Testis (tissue), 3 donors: Measurements from ENCODE around the gene WNK2. TPM values are rescaled to one million over a fixed set of nuclear protein-coding genes. Genes with fewer than 3 reads are reported as not detected.

Experiments used
- DNase-seq: peaks from one replicate; pipeline ENCODE4 v3.0.0-alpha.2; 2019
- H3K27ac ChIP-seq, 2 donors: fragments of 200-600 bp; sonication (generic); one replicate each; pipeline ENCODE4 v1.5.1; 2019
- H3K27me3 ChIP-seq: fragments of 200-600 bp; sonication (generic); one replicate; pipeline ENCODE4 v1.5.1; 2019
- H3K36me3 ChIP-seq: fragments of 200-600 bp; sonication (generic); one replicate; pipeline ENCODE4 v1.5.1; 2017; ENCODE audit warnings: low read depth; ENCODE audit errors: missing control alignments
- H3K4me1 ChIP-seq: fragments of 200-600 bp; sonication (generic); one replicate; pipeline ENCODE4 v1.5.1; 2019
- H3K4me3 ChIP-seq, 2 donors: fragments of 200-600 bp; sonication (generic); one replicate each; pipeline ENCODE4 v1.5.1; 2017 to 2019
- H3K9me3 ChIP-seq: fragments of 200-600 bp; sonication (generic); one replicate; pipeline ENCODE4 v1.5.1; 2017
- POLR2A ChIP-seq: fragments of 450-650 bp; IDR thresholded peaks from one replicate; pipeline ENCODE4 v1.6.1; 2017; ENCODE audit warnings: antibody characterized with exemption, mild to moderate bottlenecking, moderate library complexity
- WGBS, 2 donors: methylation state at CpG; one replicate each; pipeline ENCODE4 v1.1.5; 2018; 5-methylcytosine and 5-hydroxymethylcytosine counted together
- intact Hi-C: fragments of 100-400 bp; cut with DNase I; formaldehyde crosslinking; loops from one replicate; pipeline ENCODE4 v1.15.1; 2023; ENCODE audit warnings: low total_unique reads
- polyA plus RNA-seq: library from polyadenylated mRNA; stranded (reverse); fragments of 350-450 nt; fragmentation: Illumina TruSeq; extraction: RNeasy Lipid Tissue Mini Kit (QIAGEN cat#74804); gene quantifications from one replicate; pipeline ENCODE4 v1.2.3, GENCODE V29; 2014; ENCODE audit warnings: low read depth, low replicate concordance; ENCODE audit not compliant: insufficient read depth
- total RNA-seq, 2 donors: library from RNA; depleted of rRNA; stranded (reverse); fragments of >200 nt; gene quantifications; one replicate each; pipeline ENCODE4 v1.2.3, GENCODE V29; 2016
- TF ChIP-seq, protein P1 (sequence below), 3 experiments: fragments of 450-650 bp in 2 of 3; fragments of 200-600 bp in 1 of 3; sonication (generic) in 1 of 3; IDR thresholded peaks; one replicate each; pipeline ENCODE4 v1.5.1; 2016 to 2019; ENCODE audit warnings: antibody characterized with exemption in 3 of 3, mild to moderate bottlenecking in 2 of 3, moderate library complexity in 1 of 3

WNK2 gene
- total and polyA plus RNA-seq, 3 donors from 2014 or later, result 29.0 to 91.1 (median 50.5) TPM

DNA sequence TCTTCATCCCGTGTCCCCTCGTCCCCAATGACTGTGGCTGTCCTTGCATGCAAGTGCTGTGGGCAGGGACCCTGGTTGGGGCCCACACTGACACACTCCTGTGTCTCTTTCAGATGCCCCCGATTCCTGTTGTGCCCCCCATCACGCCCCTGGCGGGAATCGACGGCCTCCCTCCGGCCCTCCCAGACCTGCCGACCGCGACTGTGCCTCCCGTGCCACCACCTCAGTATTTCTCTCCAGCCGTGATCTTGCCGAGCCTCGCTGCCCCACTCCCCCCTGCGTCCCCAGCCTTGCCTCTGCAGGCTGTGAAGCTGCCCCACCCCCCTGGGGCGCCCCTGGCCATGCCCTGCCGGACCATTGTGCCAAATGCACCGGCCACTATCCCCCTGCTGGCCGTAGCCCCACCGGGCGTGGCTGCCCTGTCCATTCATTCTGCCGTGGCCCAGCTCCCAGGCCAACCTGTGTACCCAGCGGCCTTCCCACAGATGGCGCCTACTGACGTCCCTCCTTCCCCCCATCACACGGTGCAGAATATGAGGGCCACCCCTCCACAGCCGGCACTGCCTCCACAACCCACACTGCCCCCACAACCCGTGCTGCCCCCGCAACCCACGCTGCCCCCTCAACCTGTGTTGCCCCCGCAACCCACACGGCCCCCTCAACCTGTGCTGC, 75.0 kb downstream of the WNK2 start:
- H3K36me3 ChIP-seq, result no peaks in the 10 kb centered on the region
- TF ChIP-seq POLR2A, result no peak
- TF ChIP-seq, protein P1, sequence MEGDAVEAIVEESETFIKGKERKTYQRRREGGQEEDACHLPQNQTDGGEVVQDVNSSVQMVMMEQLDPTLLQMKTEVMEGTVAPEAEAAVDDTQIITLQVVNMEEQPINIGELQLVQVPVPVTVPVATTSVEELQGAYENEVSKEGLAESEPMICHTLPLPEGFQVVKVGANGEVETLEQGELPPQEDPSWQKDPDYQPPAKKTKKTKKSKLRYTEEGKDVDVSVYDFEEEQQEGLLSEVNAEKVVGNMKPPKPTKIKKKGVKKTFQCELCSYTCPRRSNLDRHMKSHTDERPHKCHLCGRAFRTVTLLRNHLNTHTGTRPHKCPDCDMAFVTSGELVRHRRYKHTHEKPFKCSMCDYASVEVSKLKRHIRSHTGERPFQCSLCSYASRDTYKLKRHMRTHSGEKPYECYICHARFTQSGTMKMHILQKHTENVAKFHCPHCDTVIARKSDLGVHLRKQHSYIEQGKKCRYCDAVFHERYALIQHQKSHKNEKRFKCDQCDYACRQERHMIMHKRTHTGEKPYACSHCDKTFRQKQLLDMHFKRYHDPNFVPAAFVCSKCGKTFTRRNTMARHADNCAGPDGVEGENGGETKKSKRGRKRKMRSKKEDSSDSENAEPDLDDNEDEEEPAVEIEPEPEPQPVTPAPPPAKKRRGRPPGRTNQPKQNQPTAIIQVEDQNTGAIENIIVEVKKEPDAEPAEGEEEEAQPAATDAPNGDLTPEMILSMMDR (IDR thresholded peaks at IDR 0.05), result no peak

DNA sequence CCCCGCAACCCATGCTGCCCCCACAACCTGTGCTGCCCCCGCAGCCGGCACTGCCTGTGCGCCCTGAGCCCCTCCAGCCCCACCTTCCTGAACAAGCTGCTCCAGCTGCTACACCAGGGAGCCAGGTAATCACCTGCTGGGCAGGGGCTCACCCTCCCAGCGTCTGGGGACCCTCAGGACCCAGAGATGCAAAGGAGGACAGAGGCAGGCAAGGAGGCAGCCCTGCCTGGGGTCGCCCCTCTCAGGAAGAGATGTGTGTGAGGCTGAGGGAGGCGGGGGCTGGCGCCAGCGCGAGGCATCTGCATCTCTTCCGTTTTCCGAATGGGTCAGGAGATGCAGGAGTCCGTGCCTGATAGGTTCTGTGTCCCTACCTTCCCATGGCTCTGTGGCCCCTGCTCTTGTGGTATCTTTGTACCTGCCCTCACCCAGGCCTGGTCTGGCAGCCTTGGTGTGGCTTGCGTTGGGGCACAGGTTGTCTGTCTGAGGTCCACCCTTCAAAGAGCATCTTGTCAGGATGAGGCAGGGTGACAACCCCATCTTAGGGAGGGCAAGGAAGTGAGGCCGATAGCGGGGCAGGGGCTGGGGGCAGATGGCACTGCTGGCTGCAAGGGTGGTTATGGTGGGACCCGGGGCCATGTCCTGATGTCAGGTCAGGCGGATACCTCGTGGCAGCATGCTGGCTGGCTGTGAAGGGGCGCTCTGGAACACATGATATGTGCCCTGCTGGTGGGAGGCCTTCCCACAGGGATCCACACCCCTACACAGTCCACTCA, 75.7 kb downstream of the WNK2 start:
- Histone ChIP-seq H3K4me1 (no peaks in the 10 kb centered on the region), H3K27me3 (no peaks in the 10 kb centered on the region), H3K36me3 (no peaks in the 10 kb centered on the region), H3K27ac (no peak overlapping the region), H3K4me3 (no peak overlapping the region), H3K9me3 (no peaks in the 10 kb centered on the region)
- intact Hi-C loops, result no loop called here
- 85 to 94% methylated on average over 15 to 20 of the region's 20 CpGs for WGBS, 2 donors
- TF ChIP-seq POLR2A, result no peak
- DNase-seq, result peak; percentile 8

More for the DNA sequence above, 75.0 kb downstream of the WNK2 start:
- no peak overlapping the region for H3K27ac ChIP-seq
- H3K27me3 ChIP-seq, result no peaks in the 10 kb centered on the region
- no peak overlapping the region for H3K4me3 ChIP-seq
- no peaks in the 10 kb centered on the region for H3K4me1 ChIP-seq
- peak; percentile 9 for DNase-seq
- intact Hi-C loops, result no loop called here
- no peaks in the 10 kb centered on the region for H3K9me3 ChIP-seq
- WGBS, 2 donors, result 90 to 93% methylated on average over 30 to 33 of the region's 33 CpGs

DNA sequence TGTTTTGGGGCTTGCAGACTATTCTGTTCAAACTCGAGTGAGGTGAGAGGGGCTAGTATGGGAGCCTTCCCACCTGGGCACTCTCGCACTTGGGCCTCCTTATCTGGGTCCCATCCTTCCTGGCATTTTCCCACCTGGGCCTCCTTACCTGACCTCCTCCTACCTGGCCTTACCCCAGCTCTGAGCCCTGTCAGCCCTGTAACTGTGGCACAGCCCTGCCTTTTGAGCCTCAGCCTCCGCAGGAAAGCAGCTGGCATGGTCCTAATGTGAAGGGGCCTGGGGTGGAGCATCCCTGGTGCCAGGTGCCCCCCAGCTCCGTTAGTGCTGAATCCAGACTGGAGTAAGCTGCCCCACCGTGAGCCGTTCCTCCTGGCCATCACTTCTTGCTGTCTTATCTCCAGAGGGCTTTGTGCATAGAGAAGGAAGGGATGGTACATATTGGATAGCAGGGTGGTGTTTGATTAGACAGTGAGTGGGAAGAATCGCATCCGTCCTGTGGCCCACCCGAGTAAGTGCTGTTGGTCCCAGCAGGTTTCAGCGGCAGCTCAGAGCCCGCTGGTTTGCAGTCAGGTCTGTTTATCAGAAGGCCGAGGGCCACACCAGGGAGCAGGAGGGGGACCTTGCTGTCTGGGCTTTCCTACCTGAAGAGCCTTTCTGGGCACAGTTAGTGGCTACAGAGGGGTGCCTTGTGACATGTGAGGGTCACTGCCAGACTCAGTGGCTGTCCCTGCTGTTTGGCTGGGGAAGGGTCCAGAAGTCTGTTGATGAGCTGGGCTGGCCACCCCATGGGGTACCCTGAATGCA, 76.5 kb downstream of the WNK2 start:
- Histone ChIP-seq H3K4me3 (no peak overlapping the region), H3K36me3 (no peaks in the 10 kb centered on the region), H3K9me3 (no peaks in the 10 kb centered on the region), H3K27me3 (no peaks in the 10 kb centered on the region), H3K27ac (no peak overlapping the region), H3K4me1 (no peaks in the 10 kb centered on the region)
- intact Hi-C loops, result no loop called here
- TF ChIP-seq, protein P1 (IDR thresholded peaks at IDR 0.05), result no peak
- no peak for TF ChIP-seq POLR2A
- WGBS, 2 donors, result 84 to 93% methylated on average over 12 of the region's 12 CpGs
- peak; percentile 8 for DNase-seq

DNA sequence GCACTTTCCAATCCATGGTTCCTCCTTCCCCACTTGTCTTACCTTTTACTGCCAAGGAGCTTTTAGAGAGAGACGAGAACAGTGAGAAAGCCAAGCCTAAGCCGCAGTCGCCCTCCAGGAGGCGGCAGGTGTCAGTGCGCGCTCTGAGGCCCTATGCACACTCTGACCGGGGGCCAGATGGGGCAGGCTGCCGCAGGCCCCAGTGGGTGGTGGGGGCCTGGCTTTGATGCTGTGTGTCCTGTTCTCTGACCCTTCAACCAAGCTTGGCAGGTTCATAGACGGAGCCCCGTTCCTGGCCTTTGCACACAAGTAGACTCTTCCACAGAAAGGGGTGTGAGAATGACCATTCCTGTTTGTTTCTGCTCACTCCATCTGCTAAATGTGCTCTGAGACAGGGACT, 77.3 kb downstream of the WNK2 start:
- no peak overlapping the region for H3K4me3 ChIP-seq
- intact Hi-C loops, result no loop called here
- no peaks in the 10 kb centered on the region for H3K36me3 ChIP-seq
- 89 to 100% methylated on average over 7 to 10 of the region's 10 CpGs for WGBS, 2 donors
- no peaks in the 10 kb centered on the region for H3K9me3 ChIP-seq
- TF ChIP-seq POLR2A, result no peak
- TF ChIP-seq, protein P1 (IDR thresholded peaks at IDR 0.05), result no peak
- no peaks in the 10 kb centered on the region for H3K4me1 ChIP-seq
- no peak overlapping the region for H3K27ac ChIP-seq
- peak; percentile 10 for DNase-seq
- no peaks in the 10 kb centered on the region for H3K27me3 ChIP-seq
